HG02852 (cell line): ENCODE data around the gene C1orf159.
"Not testable (repeated sequence)": the region's sequence is repeated elsewhere in the genome, so short reads cannot be mapped to it uniquely, and the experiment has no call there.

ENCODE experiments used
- ATAC-seq: cut with Tn5 transposase; IDR thresholded peaks from one replicate; pipeline ENCODE4 v1.9.1; 2021; ENCODE audit warnings: mild to moderate bottlenecking, moderate library complexity; ENCODE audit not compliant: unreplicated experiment

The C1orf159 gene

DNA sequence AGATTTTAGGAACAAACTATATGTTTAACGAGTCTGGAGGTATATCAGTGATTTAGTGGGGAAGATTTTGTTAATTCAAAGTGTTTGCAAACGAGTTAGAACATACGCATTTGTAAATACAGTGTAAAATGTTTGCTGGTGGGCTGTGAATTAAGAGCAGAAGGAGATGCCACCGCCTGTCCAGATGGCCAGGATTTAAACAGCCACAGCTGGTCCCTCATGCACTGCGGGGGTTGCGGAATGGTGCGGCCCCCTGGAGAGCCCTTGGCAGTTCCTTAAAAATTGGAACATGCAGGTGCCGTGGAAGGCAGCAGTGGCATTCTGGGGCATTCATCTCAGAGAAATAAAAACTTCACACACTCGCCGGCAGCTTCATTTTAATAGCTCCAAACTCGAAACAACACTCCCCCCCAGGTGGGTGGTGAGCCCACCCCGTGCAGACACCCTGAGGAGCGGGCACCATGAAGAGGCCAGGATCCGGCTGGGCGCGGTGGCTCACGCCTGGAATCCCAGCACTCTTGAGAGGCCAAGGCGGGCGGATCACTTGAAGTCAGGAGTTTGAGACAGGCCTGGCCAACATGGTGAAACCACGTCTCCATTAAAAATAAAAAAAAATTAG is 3.5 kb upstream of the C1orf159 start:
- no peak for ATAC-seq

DNA sequence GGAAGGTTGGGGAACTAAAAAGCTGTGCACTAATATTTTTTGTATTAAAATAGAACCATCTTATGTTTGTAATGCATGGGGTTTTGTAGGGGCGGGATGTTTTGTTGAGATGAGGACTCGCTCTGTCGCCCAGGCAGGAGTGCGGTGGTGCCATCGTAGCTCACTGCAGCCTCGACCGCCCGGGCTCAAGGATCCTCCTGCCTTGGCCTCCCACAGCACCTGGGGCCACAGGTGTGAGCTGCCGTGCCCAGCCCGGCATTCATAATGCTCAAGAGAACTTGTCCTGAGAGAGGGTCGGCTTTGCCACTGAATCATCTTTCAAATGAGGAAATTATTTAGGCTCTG is 3.0 kb upstream of the C1orf159 start:
- no peak for ATAC-seq

DNA sequence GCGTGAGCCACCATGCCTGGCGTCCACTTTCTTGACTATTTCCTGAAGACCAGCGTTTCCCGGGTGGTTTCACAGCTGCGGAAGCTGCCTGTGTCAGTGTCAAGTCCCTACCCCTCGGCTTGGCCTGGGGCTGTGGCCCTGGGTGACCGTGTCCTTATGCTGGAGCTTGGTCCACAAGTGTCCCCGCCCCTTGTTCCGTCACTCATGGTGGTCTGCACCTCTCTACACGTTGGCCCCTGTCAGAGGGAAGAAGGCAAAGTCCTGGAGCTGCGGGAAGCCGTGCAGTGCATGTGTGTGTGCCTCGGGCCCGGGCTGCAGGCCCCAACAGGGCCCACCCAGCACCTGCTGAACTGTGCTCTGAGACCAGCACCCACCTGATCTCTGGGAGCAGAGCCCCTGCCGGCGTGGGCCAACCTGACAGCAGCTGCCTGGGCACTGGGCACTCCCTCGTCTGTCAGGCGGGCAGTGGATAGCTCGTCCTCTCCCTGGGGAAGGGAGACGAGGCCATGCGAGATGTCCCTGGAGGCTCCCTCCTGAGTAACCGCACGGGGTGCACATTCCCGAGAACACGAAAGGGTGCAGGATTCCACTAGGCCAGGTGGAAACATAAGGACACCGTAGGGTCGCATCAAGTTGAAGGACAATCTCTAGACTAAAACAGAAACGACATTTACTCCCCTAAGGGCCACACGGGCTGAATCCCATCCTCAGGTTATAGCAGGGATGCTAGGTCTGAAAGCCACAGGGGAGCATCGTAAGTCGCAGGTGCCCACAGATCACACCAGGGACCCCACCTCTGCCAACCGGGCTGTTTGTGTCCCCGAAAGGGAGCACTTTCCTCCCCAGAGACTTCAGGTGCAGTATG is 2.4 kb upstream of the C1orf159 start:
- ATAC-seq: no peak

DNA sequence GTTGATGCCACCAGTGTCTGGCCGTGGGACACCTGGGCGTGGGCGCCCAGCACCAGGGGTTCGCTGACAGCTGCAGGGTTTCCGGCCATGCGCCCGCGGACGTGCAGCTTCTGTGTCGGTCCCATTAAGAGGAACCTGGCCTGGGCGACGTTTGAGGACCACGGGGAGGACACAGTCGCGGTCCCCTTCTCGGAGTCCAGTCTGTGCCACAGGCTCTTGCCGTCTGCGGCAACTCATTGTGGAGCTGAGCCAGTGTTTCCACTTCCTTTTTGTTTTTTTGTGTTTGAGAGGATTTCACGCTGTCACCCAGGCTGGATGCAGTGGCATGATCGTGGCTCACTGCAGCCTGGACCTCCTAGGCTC is 1.6 kb upstream of the C1orf159 start:
- ATAC-seq: no peak

DNA sequence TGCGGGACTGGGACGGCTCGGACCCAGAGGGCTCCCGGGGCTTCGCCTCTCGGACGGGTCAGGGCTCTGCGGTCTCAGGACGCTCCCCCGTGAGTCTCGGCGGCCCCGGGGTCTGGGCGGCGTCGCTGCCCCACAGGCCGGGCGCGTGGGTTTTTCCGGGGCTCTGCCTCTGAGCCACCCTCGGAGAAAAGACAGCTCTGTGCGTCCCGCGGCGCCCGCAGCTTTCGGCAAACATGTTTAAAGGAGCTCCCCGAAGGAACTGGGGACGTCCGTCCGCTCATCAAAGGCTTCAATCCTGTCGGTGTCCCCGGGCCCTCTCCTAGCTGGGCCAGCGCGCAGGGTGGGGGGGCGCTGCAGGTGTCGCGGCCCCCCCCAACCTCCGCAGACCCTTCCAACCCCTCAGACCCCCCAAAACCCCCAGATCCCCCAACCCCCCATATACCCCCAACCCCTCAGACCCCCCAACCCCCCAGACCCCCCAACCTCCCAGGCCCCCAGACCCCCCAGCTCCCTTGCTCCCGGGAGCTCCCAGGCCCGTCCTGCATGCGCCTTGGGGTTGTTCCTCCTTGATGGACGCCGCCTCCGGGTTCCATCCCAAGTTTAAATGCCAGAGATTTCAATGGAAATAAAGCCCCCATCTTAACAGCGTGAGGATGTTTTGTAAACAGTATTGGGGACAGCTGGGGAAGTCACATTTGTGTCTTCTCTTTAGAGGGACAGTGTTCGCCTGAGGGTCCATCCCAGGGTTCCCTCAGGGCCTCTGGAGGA is 996 bp upstream of the C1orf159 start:
- ATAC-seq: no peak

DNA sequence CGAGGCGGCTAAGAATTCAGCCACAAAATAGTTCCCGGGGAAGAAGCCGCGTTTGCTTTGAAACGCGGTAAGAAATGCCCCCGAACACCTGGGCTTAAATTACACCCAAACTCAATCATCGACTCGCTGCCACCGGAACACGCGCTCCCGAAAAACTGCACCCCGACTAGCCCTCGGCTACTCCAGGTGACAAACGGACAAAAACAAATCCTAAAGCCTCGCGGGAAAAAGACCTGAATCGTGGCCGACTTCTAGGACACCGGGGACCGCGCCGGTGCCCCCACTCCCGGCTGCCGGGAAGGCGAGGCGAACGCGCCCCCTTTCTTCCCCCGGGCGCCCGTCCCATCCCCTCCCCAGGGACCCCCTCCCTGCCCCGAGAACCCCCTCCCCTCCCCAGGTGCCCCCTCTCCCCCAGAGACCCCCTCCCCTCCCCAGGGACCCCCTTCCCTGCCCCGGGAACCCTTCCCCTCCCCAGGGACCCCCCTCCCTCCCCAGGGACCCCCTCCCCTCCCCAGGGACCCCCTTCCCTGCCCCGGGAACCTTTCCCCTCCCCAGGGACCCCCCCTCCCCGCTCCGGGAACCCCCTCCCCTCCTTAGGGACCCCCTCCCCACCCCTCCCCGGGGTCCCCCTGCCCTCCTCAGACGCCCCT is 628 bp downstream of the C1orf159 start:
- ATAC-seq: no peak

DNA sequence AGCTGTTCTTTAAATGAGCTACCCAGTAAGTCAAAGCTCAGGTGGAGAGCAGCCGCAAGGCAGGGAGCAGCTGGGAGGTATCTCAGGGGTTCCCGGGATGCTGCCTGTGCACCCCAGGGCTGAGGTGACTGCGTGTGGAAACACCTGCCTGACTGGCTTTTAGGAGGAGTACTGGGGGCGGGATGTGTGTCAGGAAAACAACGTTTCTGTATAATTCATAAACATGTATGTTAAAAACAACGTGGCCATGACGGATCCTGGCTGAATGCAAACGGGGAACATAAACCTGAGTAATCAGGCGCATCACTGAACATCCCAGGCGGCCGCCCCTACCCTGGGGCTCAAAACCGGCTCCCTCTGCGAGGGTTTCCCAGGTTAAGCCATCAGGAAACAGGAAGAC is 1.5 kb downstream of the C1orf159 start:
- no peak for ATAC-seq

DNA sequence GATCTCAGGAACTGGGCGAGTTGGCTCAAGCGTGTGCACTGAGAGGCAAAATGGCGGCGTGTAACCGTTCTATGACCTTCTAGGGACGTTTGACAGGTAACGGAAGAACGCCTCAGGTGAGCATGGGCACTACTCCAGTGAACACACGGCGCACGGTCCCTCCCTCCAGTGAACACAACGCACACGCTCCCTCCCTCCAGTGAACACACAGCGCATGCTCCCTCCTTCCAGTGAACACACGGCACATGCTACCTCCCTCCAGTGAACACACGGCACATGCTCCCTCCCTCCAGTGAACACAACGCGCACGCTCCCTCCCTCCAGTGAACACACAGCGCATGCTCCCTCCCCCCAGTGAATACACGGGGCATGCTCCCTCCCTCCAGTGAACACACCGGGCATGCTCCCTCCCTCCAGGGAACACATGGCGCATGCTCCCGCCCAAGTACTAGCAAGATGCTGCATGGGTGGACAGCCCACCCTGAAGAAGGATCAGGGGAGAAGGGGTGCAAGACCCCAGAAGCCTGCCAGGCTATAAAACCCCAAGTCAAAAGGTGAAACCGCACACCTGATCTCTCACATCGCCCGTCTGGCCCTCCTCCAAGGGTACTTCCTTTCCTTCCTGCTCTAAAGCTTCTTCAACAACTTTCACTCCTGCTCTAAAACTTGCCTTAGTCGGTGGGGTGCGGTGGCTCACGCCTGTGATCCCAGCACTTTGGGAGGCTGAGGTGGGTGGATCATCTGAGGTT is 3.5 kb downstream of the C1orf159 start:
- no peak for ATAC-seq

DNA sequence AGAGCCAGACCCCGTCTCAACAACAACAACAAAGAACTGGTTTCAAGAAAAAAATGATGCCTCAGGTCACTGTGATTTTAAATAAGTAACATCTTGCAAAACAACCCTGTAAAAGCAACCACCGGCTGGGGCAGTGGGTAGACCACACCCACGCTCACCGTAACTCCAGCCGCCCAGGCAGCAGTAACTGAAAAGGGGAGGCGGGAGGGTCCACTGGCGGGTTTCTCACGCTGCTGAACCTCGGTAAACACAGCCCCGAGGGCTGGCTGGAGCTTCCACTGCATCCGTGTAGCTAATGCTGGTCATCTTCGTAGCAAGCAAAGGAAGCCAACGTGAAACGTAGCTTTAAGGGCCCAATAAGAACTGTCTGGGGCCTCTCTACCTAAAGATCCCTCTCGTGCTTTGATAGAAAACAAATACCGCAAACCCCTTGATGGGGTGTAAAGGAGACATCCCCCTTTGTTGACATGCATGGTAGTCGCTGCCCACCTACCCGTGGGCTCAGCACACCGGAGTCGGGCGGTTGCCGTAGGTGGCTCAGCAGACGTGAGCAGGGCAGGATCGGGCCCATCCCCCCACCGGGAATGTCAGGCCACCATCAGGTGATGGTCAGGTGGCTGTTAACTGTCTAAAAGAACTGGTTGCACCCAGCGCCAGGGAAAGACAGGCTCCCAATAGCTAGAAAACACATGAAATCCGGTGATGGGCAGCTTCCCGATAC is 4.2 kb downstream of the C1orf159 start:
- ATAC-seq: no peak

DNA sequence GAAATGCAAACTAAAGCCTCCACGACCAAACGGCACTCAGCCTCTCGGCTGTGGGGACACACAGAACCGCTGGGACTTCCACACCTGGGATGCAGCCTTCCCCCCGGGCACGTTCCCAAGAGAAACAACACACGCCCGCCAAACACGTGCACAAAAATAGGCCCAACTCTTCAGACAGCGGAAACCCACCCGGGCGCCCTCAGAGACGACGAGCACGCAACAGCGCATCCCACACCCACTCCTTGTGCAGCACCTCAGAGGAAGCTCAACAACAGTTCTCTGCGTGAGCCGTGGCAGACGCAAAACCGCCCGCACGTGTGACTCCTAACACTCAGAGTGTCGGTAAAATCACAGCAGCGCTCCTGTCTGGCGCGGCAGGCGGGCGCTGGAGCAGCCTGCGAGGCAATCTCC is 5.3 kb downstream of the C1orf159 start:
- no peak for ATAC-seq

DNA sequence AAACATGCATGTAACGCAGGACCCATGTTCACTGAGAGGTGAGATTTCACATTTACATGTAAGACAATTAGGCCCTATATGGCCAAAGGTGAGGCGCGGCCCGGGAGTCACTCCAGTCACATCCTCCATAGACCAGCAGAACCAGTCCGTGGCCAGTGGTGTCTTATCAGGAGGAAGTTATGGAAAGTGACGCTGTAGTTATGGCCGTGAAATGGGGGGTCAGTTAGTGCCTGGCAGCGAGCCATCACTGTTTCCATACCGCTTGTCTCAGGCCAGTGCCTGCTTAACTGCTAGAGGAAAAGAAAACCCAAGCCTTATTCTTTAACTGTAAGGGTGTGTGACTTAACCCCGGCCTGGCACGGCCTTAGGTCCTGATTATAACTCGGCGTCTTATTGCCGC is 6.1 kb downstream of the C1orf159 start:
- no peak for ATAC-seq

DNA sequence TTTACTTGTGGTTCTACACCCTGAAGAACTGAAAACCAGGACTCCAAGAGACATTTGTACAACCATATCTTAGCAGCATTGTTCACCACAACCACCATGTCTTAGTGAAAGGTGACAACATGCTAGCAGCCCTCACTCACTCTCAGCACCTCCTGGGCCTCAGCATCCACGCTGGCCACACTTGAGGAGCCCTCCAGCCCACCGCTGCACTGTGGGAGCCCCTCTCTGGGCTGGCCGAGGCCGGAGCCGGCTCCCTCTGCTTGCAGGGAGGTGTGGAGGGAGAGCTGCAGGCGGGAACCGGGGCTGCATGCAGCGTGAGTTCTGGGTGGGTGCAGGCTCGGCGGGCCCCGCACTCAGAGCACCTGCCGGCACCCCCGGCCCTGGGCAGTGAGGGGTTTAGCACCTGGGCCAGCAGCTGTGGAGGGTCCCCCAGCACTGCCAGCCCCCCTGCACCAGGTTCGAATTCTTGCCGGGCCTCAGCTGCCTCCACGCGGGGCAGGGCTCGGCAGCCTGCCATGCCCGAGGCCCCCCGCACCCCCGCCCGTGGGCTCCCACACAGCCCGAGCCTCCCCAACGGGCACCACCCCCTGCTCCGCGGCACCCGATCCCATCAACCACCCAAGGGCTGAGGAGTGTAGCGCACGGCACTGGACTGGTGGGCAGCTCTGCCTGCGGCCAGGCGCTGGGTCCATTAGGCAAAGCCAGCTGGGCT is 9.2 kb downstream of the C1orf159 start:
- no peak for ATAC-seq

DNA sequence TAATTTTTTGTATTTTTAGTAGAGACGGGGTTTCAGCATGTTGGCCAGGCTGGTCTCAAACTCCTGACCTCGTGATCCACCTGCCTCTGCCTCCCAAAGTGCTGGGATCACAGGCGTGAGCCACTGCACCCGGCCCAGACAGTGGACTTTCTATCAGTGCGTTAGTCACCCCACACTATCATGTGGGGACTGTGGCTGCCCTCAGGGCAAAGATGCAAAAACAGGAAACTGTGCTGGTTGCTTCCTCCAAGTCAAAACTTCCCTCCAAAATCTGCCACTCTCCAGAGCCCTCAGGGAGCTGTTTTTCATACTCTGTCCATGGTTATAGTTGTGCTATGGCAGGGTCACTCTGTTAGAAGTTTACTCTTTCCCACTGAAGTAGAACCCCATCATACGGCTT is 11.7 kb downstream of the C1orf159 start:
- not testable (repeated sequence) for ATAC-seq

DNA sequence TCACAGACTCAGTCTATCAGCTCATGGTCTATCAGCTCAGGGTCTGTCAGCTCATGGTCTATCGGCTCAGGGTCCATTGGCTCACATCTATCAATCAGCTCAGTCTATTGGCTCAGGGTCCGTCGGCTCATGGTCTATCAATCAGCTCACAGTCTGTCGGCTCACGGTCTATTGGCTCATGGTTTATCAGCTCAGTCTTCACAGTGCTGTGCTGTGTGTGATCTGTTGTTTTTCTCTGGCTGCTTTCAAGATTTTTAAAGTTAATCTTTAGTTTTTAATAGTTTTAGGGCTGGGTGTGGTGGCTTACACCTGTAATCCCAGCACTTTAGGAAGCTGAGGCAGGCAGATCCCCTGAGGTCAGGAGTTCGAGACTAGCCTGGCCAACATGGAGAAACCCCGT is 14.4 kb downstream of the C1orf159 start:
- no peak for ATAC-seq

DNA sequence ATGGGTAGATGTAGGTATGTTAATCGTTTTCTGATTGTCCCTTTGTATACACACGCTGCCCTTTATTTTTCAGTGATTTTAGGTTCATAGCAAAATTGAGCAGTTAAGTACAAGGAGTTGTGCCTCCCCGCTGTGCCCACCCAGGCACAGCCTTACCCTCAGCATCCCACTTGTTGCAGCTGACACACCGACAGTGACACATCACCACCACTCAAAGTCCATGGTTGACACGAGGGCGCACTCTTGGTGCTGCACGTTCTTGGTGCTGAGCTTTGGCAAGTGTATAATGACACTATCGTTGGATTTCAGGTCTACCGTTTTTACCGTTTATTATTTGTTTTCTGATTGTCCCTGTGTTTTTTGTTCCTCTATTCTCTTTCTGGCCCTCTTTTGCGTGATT is 15.6 kb downstream of the C1orf159 start:
- ATAC-seq: no peak

DNA sequence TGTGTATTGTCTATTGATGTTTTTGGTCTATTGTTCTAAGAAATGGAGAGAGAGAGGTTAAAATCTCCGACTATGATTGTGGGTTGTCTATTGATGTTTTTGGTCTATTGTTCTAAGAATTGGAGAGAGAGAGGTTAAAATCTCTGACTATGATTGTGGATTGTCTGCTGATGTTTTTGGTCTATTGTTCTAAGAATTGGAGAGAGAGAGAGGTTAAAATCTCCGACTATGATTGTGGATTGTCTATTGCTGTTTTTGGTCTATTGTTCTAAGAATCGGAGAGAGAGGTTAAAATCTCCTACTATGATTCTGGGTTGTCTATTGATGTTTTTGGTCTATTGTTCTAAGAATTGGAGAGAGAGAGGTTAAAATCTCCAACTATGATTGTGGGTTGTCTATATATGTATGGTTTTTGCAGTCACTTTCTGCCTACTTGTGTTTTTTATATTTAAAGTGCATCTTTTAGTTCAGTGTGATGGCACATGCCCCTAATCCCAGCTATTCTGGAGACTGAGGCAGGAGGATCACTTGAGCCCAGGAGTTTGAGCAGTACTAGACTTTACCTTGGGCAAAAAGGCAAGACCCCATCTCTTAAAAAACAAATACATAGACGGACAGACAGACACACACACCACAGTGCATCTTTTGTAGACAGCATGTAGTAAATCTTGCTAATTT is 16.2 kb downstream of the C1orf159 start:
- ATAC-seq: no peak

DNA sequence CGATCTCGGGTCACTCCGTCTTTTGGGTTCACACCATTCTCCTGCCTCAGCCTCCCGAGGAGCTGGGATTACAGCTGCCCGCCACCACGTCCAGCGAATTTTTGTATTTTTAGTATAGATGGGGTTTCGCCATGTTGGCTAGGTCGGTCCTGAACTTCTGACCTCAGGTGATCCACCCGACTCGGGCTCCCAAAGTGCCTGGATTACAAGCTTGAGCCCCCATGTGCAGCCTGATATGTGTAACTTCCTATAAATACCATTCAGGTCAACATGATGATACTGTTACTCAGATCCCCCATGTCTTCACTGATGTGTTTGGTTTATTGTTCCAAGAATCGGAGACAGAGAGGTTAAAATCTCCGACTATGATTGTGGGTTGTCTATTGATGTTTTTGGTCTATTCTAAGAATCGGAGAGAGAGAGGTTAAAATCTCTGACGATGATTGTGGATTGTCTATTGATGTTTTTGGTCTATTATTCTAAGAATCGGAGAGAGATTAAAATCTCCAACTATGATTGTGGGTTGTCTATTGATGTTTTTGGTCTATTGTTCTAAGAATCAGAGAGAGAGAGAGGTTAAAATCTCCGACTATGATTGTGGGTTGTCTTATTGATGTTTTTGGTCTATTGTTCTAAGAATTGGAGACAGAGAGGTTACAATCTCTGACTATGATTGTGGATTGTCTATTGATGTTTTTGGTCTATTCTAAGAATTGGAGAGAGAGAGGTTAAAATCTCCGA is 17.0 kb downstream of the C1orf159 start:
- ATAC-seq: no peak

DNA sequence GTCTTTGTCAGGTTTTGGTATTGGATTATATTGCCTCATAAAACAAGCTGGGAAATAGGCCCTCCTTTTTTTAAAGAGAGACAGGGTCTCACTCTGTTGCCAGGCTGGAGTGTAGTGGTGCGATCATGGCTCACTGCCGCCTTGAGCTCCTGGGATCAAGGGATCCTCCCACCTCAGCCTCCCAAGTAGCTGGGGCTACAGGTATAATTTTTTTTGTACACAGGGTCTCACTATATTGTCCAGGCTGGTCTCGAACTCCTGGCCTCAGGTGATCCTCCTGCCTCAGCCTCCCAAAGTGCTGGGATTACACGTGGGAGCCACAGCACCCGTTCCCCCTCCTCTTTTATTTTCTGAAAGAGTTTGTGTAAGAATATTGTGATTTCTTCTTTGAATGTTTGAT is 19.8 kb downstream of the C1orf159 start:
- ATAC-seq: not testable (repeated sequence)
